ENCODE data around the gene COL4A3.

COL4A3 gene

GRCh38 chr2:227348324-227348723 is 183.9 kb downstream of the COL4A3 start:
- DNase-seq, result no peak

DNA sequence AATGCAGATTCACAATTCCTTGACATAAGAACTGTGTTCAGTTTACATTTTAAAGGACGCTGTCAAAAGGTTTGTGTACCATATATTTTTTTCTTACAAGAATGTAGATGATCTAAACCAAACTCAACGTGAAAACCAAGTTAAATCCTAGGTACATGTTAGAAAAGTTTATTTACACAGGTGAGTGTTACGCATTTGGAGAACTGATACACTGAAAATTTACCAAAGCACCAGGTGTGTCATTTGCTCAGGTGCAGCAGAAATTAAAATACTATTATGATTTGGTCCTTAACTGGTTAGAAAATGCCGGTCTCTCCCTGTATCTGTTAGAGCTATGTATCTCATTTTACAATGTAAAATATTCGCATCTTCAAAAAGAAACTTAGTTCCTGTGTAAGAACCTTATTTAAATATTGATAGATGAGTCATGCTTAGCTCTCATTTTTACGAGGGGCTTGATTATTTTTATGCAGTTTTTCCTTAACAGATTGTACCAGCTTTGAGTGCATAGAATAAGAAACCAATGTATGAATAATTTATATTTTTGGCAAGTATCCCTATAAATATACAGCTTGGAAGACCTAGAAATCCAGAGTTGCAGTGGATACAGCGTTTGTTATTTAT is 185.7 kb downstream of the COL4A3 start:
- no peak for DNase-seq

- DNase-seq, result no peak
Measured at GRCh38 chr2:227351639-227352038, 187.2 kb downstream of the COL4A3 start.

GRCh38 chr2:227360351-227360750 is 195.9 kb downstream of the COL4A3 start:
- DNase-seq, result no peak

- no peak for DNase-seq
Measured at GRCh38 chr2:227363756-227364155, 199.3 kb downstream of the COL4A3 start.

All from Kasumi-1 (cell line).